ENCODE results near the gene BEST1. TPM values are rescaled to one million over a fixed set of nuclear protein-coding genes. Genes with fewer than 3 reads are reported as not detected.

BEST1 gene
- total and polyA plus RNA-seq, 2 of the 13 experiments (the other 11 are each of a cell fraction or from before 2014, with no cell fraction given) = 0.09 to 0.65 TPM

DNA sequence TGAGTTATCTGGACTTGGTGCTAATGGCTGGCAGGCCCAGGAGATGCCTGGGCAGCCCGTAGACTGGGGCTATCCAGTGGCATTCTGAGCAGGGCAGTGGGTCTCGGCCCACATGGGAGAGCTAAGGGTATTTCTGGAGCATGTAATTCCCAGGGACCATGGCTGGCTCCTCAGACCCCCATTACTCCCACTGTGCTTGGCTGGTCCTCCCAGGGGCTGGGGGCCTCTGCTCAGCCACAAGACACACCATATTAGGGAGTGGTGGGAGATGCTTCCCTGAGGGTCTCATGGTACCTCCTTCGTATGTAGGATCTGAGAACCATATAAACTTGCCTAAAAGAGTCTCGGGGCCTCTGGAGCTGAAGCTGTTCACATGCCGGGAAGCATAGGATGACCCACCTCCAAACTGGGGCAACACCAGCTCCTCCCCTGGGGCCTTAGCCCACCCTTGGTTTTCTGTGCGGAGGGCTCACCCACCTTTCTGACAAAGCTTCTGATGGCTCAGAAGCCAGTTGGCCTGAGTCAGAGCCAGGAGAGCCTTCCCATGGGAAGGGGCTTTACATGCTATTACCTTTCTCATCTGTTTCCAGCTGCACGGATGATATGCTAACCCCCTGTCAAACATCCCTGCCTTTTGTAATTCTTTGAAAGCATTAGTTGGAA lies 26.8 kb downstream of the BEST1 start (continued):
- TF ChIP-seq NR1H2 (CRISPR knock-in tag; IDR thresholded peaks at IDR 0.05; ENCODE audit: borderline replicate concordance, low read depth) (no peak), SMARCC2 (IDR thresholded peaks at IDR 0.05) (no peak), HMGXB4 (CRISPR knock-in tag; IDR thresholded peaks at IDR 0.05; ENCODE audit: borderline replicate concordance in 1 of 2, low read depth in 1 of 2) (no peak), ZNF598 (CRISPR knock-in tag; IDR thresholded peaks at IDR 0.05; ENCODE audit: borderline replicate concordance) (no peak), CCDC6 (CRISPR knock-in tag; IDR thresholded peaks at IDR 0.05) (no peak), ZFP1 (CRISPR knock-in tag; IDR thresholded peaks at IDR 0.05) (no peak)
- TF ChIP-seq, protein P1, sequence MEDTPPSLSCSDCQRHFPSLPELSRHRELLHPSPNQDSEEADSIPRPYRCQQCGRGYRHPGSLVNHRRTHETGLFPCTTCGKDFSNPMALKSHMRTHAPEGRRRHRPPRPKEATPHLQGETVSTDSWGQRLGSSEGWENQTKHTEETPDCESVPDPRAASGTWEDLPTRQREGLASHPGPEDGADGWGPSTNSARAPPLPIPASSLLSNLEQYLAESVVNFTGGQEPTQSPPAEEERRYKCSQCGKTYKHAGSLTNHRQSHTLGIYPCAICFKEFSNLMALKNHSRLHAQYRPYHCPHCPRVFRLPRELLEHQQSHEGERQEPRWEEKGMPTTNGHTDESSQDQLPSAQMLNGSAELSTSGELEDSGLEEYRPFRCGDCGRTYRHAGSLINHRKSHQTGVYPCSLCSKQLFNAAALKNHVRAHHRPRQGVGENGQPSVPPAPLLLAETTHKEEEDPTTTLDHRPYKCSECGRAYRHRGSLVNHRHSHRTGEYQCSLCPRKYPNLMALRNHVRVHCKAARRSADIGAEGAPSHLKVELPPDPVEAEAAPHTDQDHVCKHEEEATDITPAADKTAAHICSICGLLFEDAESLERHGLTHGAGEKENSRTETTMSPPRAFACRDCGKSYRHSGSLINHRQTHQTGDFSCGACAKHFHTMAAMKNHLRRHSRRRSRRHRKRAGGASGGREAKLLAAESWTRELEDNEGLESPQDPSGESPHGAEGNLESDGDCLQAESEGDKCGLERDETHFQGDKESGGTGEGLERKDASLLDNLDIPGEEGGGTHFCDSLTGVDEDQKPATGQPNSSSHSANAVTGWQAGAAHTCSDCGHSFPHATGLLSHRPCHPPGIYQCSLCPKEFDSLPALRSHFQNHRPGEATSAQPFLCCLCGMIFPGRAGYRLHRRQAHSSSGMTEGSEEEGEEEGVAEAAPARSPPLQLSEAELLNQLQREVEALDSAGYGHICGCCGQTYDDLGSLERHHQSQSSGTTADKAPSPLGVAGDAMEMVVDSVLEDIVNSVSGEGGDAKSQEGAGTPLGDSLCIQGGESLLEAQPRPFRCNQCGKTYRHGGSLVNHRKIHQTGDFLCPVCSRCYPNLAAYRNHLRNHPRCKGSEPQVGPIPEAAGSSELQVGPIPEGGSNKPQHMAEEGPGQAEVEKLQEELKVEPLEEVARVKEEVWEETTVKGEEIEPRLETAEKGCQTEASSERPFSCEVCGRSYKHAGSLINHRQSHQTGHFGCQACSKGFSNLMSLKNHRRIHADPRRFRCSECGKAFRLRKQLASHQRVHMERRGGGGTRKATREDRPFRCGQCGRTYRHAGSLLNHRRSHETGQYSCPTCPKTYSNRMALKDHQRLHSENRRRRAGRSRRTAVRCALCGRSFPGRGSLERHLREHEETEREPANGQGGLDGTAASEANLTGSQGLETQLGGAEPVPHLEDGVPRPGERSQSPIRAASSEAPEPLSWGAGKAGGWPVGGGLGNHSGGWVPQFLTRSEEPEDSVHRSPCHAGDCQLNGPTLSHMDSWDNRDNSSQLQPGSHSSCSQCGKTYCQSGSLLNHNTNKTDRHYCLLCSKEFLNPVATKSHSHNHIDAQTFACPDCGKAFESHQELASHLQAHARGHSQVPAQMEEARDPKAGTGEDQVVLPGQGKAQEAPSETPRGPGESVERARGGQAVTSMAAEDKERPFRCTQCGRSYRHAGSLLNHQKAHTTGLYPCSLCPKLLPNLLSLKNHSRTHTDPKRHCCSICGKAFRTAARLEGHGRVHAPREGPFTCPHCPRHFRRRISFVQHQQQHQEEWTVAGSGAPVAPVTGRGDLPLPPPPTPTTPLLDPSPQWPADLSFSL (CRISPR knock-in tag; IDR thresholded peaks at IDR 0.05) = no peak
